ENCODE measurements around the gene CXCL8. TPM values are rescaled to one million over a fixed set of nuclear protein-coding genes. Genes with fewer than 3 reads are reported as not detected.
"Not testable (repeated sequence)": the region's sequence is repeated elsewhere in the genome, so short reads cannot be mapped to it uniquely, and the experiment has no call there.

Gene CXCL8
- polyA plus RNA-seq, 1 experiment: 4.3 TPM

GRCh38 chr4:73772363-73772762 is 32.0 kb downstream of the CXCL8 start:
- no peak overlapping the region for H3K4me3 ChIP-seq (ENCODE audit: low read depth, low read length)
- peaks cover 2% of the 10 kb centered on the region for H3K27me3 ChIP-seq (ENCODE audit: control insufficient read depth, insufficient read depth, low read length)
- no peak for TF ChIP-seq CTCF (IDR thresholded peaks at IDR 0.05; ENCODE audit: low read depth, low read length)
- H3K27ac ChIP-seq (ENCODE audit: low read depth, low read length): no peak overlapping the region
- ChIA-PET CTCF (no interaction called here), POLR2A (no interaction called here)
- no peak for DNase-seq (ENCODE audit: low read depth, low spot score)
- no peaks in the 10 kb centered on the region for H3K9me3 ChIP-seq (ENCODE audit: control insufficient read depth, insufficient read depth, low read length)

GRCh38 chr4:73774406-73774805 is 34.0 kb downstream of the CXCL8 start:
- POLR2A ChIA-PET; H3K27me3 ChIP-seq (ENCODE audit: control insufficient read depth, insufficient read depth, low read length); H3K4me3 ChIP-seq (ENCODE audit: low read depth, low read length); CTCF ChIA-PET; DNase-seq (ENCODE audit: low read depth, low spot score); H3K9me3 ChIP-seq (ENCODE audit: control insufficient read depth, insufficient read depth, low read length); H3K27ac ChIP-seq (ENCODE audit: low read depth, low read length): not testable (repeated sequence)

- ChIA-PET CTCF (no interaction called here), POLR2A (no interaction called here)
- DNase-seq (ENCODE audit: low read depth, low spot score): peak; percentile 63
- no peak for TF ChIP-seq CTCF (IDR thresholded peaks at IDR 0.05; ENCODE audit: low read depth, low read length)
- Histone ChIP-seq H3K9me3 (ENCODE audit: control insufficient read depth, insufficient read depth, low read length) (no peaks in the 10 kb centered on the region), H3K27me3 (ENCODE audit: control insufficient read depth, insufficient read depth, low read length) (no peaks in the 10 kb centered on the region), H3K4me3 (ENCODE audit: low read depth, low read length) (no peak overlapping the region), H3K27ac (ENCODE audit: low read depth, low read length) (no peak overlapping the region)
These were observed 36.0 kb downstream of the CXCL8 start for GRCh38 chr4:73776321-73776729.

- ChIA-PET CTCF (no interaction called here), POLR2A (no interaction called here)
- no peak for DNase-seq (ENCODE audit: low read depth, low spot score)
- Histone ChIP-seq H3K27me3 (ENCODE audit: control insufficient read depth, insufficient read depth, low read length) (no peaks in the 10 kb centered on the region), H3K9me3 (ENCODE audit: control insufficient read depth, insufficient read depth, low read length) (no peaks in the 10 kb centered on the region), H3K4me3 (ENCODE audit: low read depth, low read length) (no peak overlapping the region), H3K27ac (ENCODE audit: low read depth, low read length) (no peak overlapping the region)
- no peak for TF ChIP-seq CTCF (IDR thresholded peaks at IDR 0.05; ENCODE audit: low read depth, low read length)
These were observed 37.2 kb downstream of the CXCL8 start for GRCh38 chr4:73777612-73778011.

GRCh38 chr4:73780243-73780642 is 39.9 kb downstream of the CXCL8 start:
- no peak for DNase-seq (ENCODE audit: low read depth, low spot score)
- Histone ChIP-seq H3K27ac (ENCODE audit: low read depth, low read length) (no peak overlapping the region), H3K9me3 (ENCODE audit: control insufficient read depth, insufficient read depth, low read length) (no peaks in the 10 kb centered on the region), H3K4me3 (ENCODE audit: low read depth, low read length) (no peak overlapping the region), H3K27me3 (ENCODE audit: control insufficient read depth, insufficient read depth, low read length) (no peaks in the 10 kb centered on the region)
- POLR2A ChIA-PET: no interaction called here
- TF ChIP-seq CTCF (IDR thresholded peaks at IDR 0.05; ENCODE audit: low read depth, low read length): no peak
- CTCF ChIA-PET: no interaction called here

- ChIA-PET POLR2A (no interaction called here), CTCF (no interaction called here)
These were observed 40.5 kb downstream of the CXCL8 start for GRCh38 chr4:73780834-73781233.

More at GRCh38 chr4:73780834-73781233, 40.5 kb downstream of the CXCL8 start:
- H3K4me3 ChIP-seq (ENCODE audit: low read depth, low read length): no peak overlapping the region
- H3K27ac ChIP-seq (ENCODE audit: low read depth, low read length): no peak overlapping the region
- H3K27me3 ChIP-seq (ENCODE audit: control insufficient read depth, insufficient read depth, low read length): no peaks in the 10 kb centered on the region
- H3K9me3 ChIP-seq (ENCODE audit: control insufficient read depth, insufficient read depth, low read length): no peaks in the 10 kb centered on the region
- no peak for DNase-seq (ENCODE audit: low read depth, low spot score)
- no peak for TF ChIP-seq CTCF (IDR thresholded peaks at IDR 0.05; ENCODE audit: low read depth, low read length)
